Measurements from ENCODE around the gene CHD9.

Gene CHD9

GRCh38 chr16:53094013-53094630, 39.3 kb downstream of the CHD9 start:
- Histone ChIP-seq H3K36me3 (ENCODE audit: control insufficient read depth in 2 of 2, insufficient read depth in 1 of 2, low read length in 2 of 2) (no peaks in the 10 kb centered on the region), H3K4me3 (ENCODE audit: low read depth, low read length) (no peak overlapping the region), H3K27ac (ENCODE audit: extremely low read depth, low read depth, low read length) (no peak overlapping the region; the same call in 1 of the 2 replicates), H3K4me1 (ENCODE audit: control insufficient read depth, insufficient read depth, low read length) (peaks cover 19% of the 10 kb centered on the region), H3K9me3 (ENCODE audit: control insufficient read depth, insufficient read depth, low read depth, low read length) (no peaks in the 10 kb centered on the region)
- ChIA-PET CTCF (interaction anchor here (0.6 kb wide), 1 partner anchor 72 kb away, joined by 3 read pairs; no protein-coding TSS in a partner anchor), POLR2A (interaction anchor here (0.6 kb wide), 1 partner anchor 428 kb away, joined by 3 read pairs; no protein-coding TSS in a partner anchor)
- TF ChIP-seq PRDM10 (tag by site-specific recombination; IDR thresholded peaks at IDR 0.05) = peak; percentile 46; the same call in 1 of the 2 replicates
- no peak for TF ChIP-seq ZNF24 (tag by site-specific recombination; IDR thresholded peaks at IDR 0.05)
- no peak for TF ChIP-seq ZNF280D (tag by site-specific recombination; IDR thresholded peaks at IDR 0.05)
- TF ChIP-seq ZBTB11 (tag by site-specific recombination; conservative IDR thresholded peaks at IDR 0.05; ENCODE audit: low read depth) = peak; percentile 49; the same call in 1 of the 2 replicates
- no peak for TF ChIP-seq ZNF776 (tag by site-specific recombination; IDR thresholded peaks at IDR 0.05; ENCODE audit: borderline replicate concordance)
- no peak for TF ChIP-seq ZNF138 (tag by site-specific recombination; IDR thresholded peaks at IDR 0.05; ENCODE audit: borderline replicate concordance)
- TF ChIP-seq ZNF792 (tag by site-specific recombination; IDR thresholded peaks at IDR 0.05) = no peak
- no peak for TF ChIP-seq MEIS1 (CRISPR knock-in tag; IDR thresholded peaks at IDR 0.05; ENCODE audit: borderline replicate concordance)
- TF ChIP-seq ZNF768 (tag by site-specific recombination; IDR thresholded peaks at IDR 0.05) = no peak
- TF ChIP-seq ZIC2 (tag by site-specific recombination; IDR thresholded peaks at IDR 0.05) = peak; percentile 92
- peak; percentile 92 for TF ChIP-seq KLF1 (tag by site-specific recombination; IDR thresholded peaks at IDR 0.05)
- TF ChIP-seq ZFP41 (tag by site-specific recombination; IDR thresholded peaks at IDR 0.05; ENCODE audit: borderline replicate concordance) = no peak
- no peak for TF ChIP-seq GFI1B (tag by site-specific recombination; IDR thresholded peaks at IDR 0.05)
- TF ChIP-seq GLIS1 (tag by site-specific recombination; IDR thresholded peaks at IDR 0.05) = peak; percentile 45; the same call in 1 of the 2 replicates

GRCh38 chr16:53097190-53097589, 42.4 kb downstream of the CHD9 start:
- POLR2A ChIA-PET = no interaction called here
- Histone ChIP-seq H3K36me3 (ENCODE audit: control insufficient read depth in 2 of 2, insufficient read depth in 1 of 2, low read length in 2 of 2) (no peaks in the 10 kb centered on the region), H3K9me3 (ENCODE audit: control insufficient read depth, insufficient read depth, low read depth, low read length) (no peaks in the 10 kb centered on the region), H3K4me1 (ENCODE audit: control insufficient read depth, insufficient read depth, low read length) (peaks cover 17% of the 10 kb centered on the region), H3K4me3 (ENCODE audit: low read depth, low read length) (no peak overlapping the region), H3K27ac (ENCODE audit: extremely low read depth, low read depth, low read length) (no peak overlapping the region)
- CTCF ChIA-PET = no interaction called here
- TF ChIP-seq ZNF692 (tag by site-specific recombination; IDR thresholded peaks at IDR 0.05) = no peak
- no peak for TF ChIP-seq ZNF157 (tag by site-specific recombination; IDR thresholded peaks at IDR 0.05)
- peak; percentile 62; the same call in 1 of the 2 replicates for TF ChIP-seq ZNF366 (tag by site-specific recombination; conservative IDR thresholded peaks at IDR 0.05)
- no peak for TF ChIP-seq SCRT1 (tag by site-specific recombination; IDR thresholded peaks at IDR 0.05; ENCODE audit: borderline replicate concordance)
- TF ChIP-seq YY1 (tag by site-specific recombination; IDR thresholded peaks at IDR 0.05) = no peak
- TF ChIP-seq ZNF148 (tag by site-specific recombination; IDR thresholded peaks at IDR 0.05; ENCODE audit: borderline replicate concordance) = no peak

All from HEK293 (cell line).